ENCODE data around the gene TM4SF18.

TM4SF18 gene

GRCh38 chr3:149271669-149272068, 61.8 kb downstream of the TM4SF18 start (continued):
- no peak for TF ChIP-seq CSRNP3 (CRISPR knock-in tag; IDR thresholded peaks at IDR 0.05)
- no peak for TF ChIP-seq TCF4 (CRISPR knock-in tag; IDR thresholded peaks at IDR 0.05; ENCODE audit: borderline replicate concordance)
- no peak for TF ChIP-seq PPARA (CRISPR knock-in tag; IDR thresholded peaks at IDR 0.05; ENCODE audit: borderline replicate concordance)

GRCh38 chr3:149270180-149270579, 63.3 kb downstream of the TM4SF18 start:
- TF ChIP-seq ZFP30 (CRISPR knock-in tag; IDR thresholded peaks at IDR 0.05) (no peak), CREB5 (CRISPR knock-in tag; IDR thresholded peaks at IDR 0.05; ENCODE audit: low read depth) (no peak), ISL1 (CRISPR knock-in tag; IDR thresholded peaks at IDR 0.05) (no peak), OSR1 (CRISPR knock-in tag; IDR thresholded peaks at IDR 0.05) (no peak), GLIS3 (CRISPR knock-in tag; IDR thresholded peaks at IDR 0.05) (no peak), CSRNP3 (CRISPR knock-in tag; IDR thresholded peaks at IDR 0.05) (no peak), SNAI2 (CRISPR knock-in tag; IDR thresholded peaks at IDR 0.05) (no peak), ZNF70 (CRISPR knock-in tag; IDR thresholded peaks at IDR 0.05) (no peak), PATZ1 (CRISPR knock-in tag; IDR thresholded peaks at IDR 0.05; ENCODE audit: borderline replicate concordance) (no peak), CSDC2 (CRISPR knock-in tag; IDR thresholded peaks at IDR 0.05) (no peak), RARB (CRISPR knock-in tag; IDR thresholded peaks at IDR 0.05) (no peak), ZC3H10 (CRISPR knock-in tag; IDR thresholded peaks at IDR 0.05) (no peak)
- ATAC-seq: no peak

GRCh38 chr3:149269687-149270086, 63.7 kb downstream of the TM4SF18 start:
- no peak for ATAC-seq
- TF ChIP-seq RARB (CRISPR knock-in tag; IDR thresholded peaks at IDR 0.05) (no peak), PATZ1 (CRISPR knock-in tag; IDR thresholded peaks at IDR 0.05; ENCODE audit: borderline replicate concordance) (no peak), POU6F1 (CRISPR knock-in tag; IDR thresholded peaks at IDR 0.05; ENCODE audit: borderline replicate concordance, low read depth) (no peak), BACH2 (CRISPR knock-in tag; IDR thresholded peaks at IDR 0.05; ENCODE audit: borderline replicate concordance) (no peak), ZNF565 (CRISPR knock-in tag; conservative IDR thresholded peaks at IDR 0.05; ENCODE audit: low read depth) (no peak), SNAI2 (CRISPR knock-in tag; IDR thresholded peaks at IDR 0.05) (no peak), ZC3H10 (CRISPR knock-in tag; IDR thresholded peaks at IDR 0.05) (no peak), TCF4 (CRISPR knock-in tag; IDR thresholded peaks at IDR 0.05; ENCODE audit: borderline replicate concordance) (no peak), ESRRG (CRISPR knock-in tag; IDR thresholded peaks at IDR 0.05) (no peak), ZNF8 (CRISPR knock-in tag; IDR thresholded peaks at IDR 0.05) (no peak), ARNTL (CRISPR knock-in tag; IDR thresholded peaks at IDR 0.05; ENCODE audit: borderline replicate concordance, low read depth) (no peak), PPARA (CRISPR knock-in tag; IDR thresholded peaks at IDR 0.05; ENCODE audit: borderline replicate concordance) (no peak), TSHZ2 (CRISPR knock-in tag; IDR thresholded peaks at IDR 0.05) (no peak), ZNF70 (CRISPR knock-in tag; IDR thresholded peaks at IDR 0.05) (no peak), CSDC2 (CRISPR knock-in tag; IDR thresholded peaks at IDR 0.05) (no peak), GLIS3 (CRISPR knock-in tag; IDR thresholded peaks at IDR 0.05) (no peak), ZFP30 (CRISPR knock-in tag; IDR thresholded peaks at IDR 0.05) (no peak), ZFP3 (CRISPR knock-in tag; IDR thresholded peaks at IDR 0.05) (no peak), ISL1 (CRISPR knock-in tag; IDR thresholded peaks at IDR 0.05) (no peak), OSR1 (CRISPR knock-in tag; IDR thresholded peaks at IDR 0.05) (no peak)
